ENCODE data around the gene SLC23A2.

GRCh38 chr20:4808872-4809271, 192.4 kb downstream of the SLC23A2 start:
- TF ChIP-seq CTCF (IDR thresholded peaks at IDR 0.05) = no peak
- TF ChIP-seq REST (IDR thresholded peaks at IDR 0.05; ENCODE audit: insufficient read depth in 1 of 2, low read depth in 2 of 2, low read length in 1 of 2) = no peak
- no peak for TF ChIP-seq POLR2AphosphoS5 (IDR thresholded peaks at IDR 0.05; ENCODE audit: low read depth, low read length)
- no peak for TF ChIP-seq SIN3A (IDR thresholded peaks at IDR 0.05; ENCODE audit: borderline replicate concordance, insufficient read depth, low read depth, low read length)
- no peak for TF ChIP-seq TCF7L2 (IDR thresholded peaks at IDR 0.05; ENCODE audit: low read depth, low read length)

Measured in Panc1 (cell line).